K562 (cell line): ENCODE data around the gene LAMA1.

ENCODE experiments used
- CTCF ChIP-seq, 3 experiments: IDR thresholded peaks in 2 of 3; conservative IDR thresholded peaks in 1 of 3; 2 replicates each; pipeline ENCODE4 v1.5.1; 2011 to 2012; ENCODE audit warnings: low read length in 3 of 3, mild to moderate bottlenecking in 3 of 3, control low read depth in 2 of 3, improper control_type of control experiment in 1 of 3, inconsistent platforms in 1 of 3, low read depth in 1 of 3, mixed read lengths in 1 of 3, moderate library complexity in 1 of 3; ENCODE audit not compliant: insufficient read depth in 2 of 3
- FUS ChIP-seq: fragments of 200-400 bp; formaldehyde crosslinking; optimal IDR thresholded peaks from 2 replicates; pipeline ENCODE3; 2017; ENCODE audit warnings: low read depth, low read length
- IRF1 ChIP-seq: sonication (generic); formaldehyde crosslinking; IDR thresholded peaks from 2 replicates; pipeline ENCODE4 v1.8.0; 2022; ENCODE audit warnings: missing genetic modification reagents, mild to moderate bottlenecking, borderline replicate concordance
- MED1 ChIP-seq: sonication (generic); formaldehyde crosslinking; IDR thresholded peaks from 2 replicates; pipeline ENCODE4 v1.8.1; 2023; ENCODE audit warnings: missing genetic modification reagents, borderline replicate concordance
- NFYB ChIP-seq: IDR thresholded peaks from 2 replicates; pipeline ENCODE4 v1.6.1; 2011; ENCODE audit warnings: mild to moderate bottlenecking, moderate library complexity; ENCODE audit not compliant: insufficient read length; ENCODE audit errors: extremely low read depth
- NRF1 ChIP-seq, 2 experiments: fragments of 450-650 bp; IDR thresholded peaks in 1 of 2; conservative IDR thresholded peaks in 1 of 2; 2 replicates each; pipeline ENCODE4 v1.6.1; 2014; ENCODE audit warnings: mild to moderate bottlenecking in 2 of 2
- RAD51 ChIP-seq: fragments of 450-650 bp; IDR thresholded peaks from 2 replicates; pipeline ENCODE4 v1.7.1; 2016; ENCODE audit warnings: low read depth, mild to moderate bottlenecking, borderline replicate concordance
- RFX5 ChIP-seq: IDR thresholded peaks from 2 replicates; pipeline ENCODE4 v1.6.1; 2011; ENCODE audit warnings: low read depth, mild to moderate bottlenecking, improper control_type of control experiment, low read length
- SMARCA5 ChIP-seq: fragments of 450-650 bp; IDR thresholded peaks from 2 replicates; pipeline ENCODE4 v1.6.1; 2016
- STAT5B ChIP-seq: fragments of 250-450 bp; sonication (Bioruptor Pico); IDR thresholded peaks from 2 replicates; pipeline ENCODE4 v1.8.0; 2021; ENCODE audit warnings: mild to moderate bottlenecking, inconsistent platforms
- THRB ChIP-seq: fragments of 450-650 bp; formaldehyde crosslinking; conservative IDR thresholded peaks from 2 replicates; pipeline ENCODE4 v1.4.0; 2022; ENCODE audit warnings: mild to moderate bottlenecking, missing genetic modification characterization
- ZFX ChIP-seq: sonication (generic); formaldehyde crosslinking; IDR thresholded peaks from 2 replicates; pipeline ENCODE4 v1.8.0; 2022; ENCODE audit warnings: mild to moderate bottlenecking, missing genetic modification reagents, moderate library complexity
- ZNF592 ChIP-seq: fragments of 450-650 bp; IDR thresholded peaks from 2 replicates; pipeline ENCODE4 v1.6.1; 2017; ENCODE audit warnings: antibody characterized with exemption, mild to moderate bottlenecking
- ZNF830 ChIP-seq: fragments of 250-450 bp; sonication (Bioruptor Pico); IDR thresholded peaks from 2 replicates; pipeline ENCODE4 v1.5.0; 2021; ENCODE audit warnings: mild to moderate bottlenecking

GRCh38 chr18:7082671-7083070 is 34.9 kb downstream of the LAMA1 start:
- TF ChIP-seq IRF1 (CRISPR knock-in tag) (no peak), STAT5B (no peak), RAD51 (no peak), MED1 (CRISPR knock-in tag) (no peak), ZFX (CRISPR knock-in tag) (no peak), CTCF (IDR thresholded peaks at IDR 0.05 in 2 of 3, conservative IDR thresholded peaks at IDR 0.05 in 1 of 3; ENCODE audit: insufficient read depth in 2 of 3, low read depth in 1 of 3, low read length in 3 of 3) (no peak), SMARCA5 (no peak), THRB (no peak), ZNF830 (CRISPR knock-in tag) (no peak), NRF1 (conservative IDR thresholded peaks at IDR 0.05 in 1 of 2, IDR thresholded peaks at IDR 0.05 in 1 of 2) (no peak), NFYB (no peak), FUS (no peak), ZNF592 (no peak), RFX5 (no peak)
